HL-60 (cell line): Measurements from ENCODE around the gene KRT6A.

Experiments used
- DNase-seq, 2 experiments: peaks; one replicate each; pipeline ENCODE4 v3.0.0-alpha.2; 2010 to 2020; ENCODE audit warnings: low read depth in 1 of 2, low spot score in 1 of 2
- H3K27ac ChIP-seq: fragments of 250-450 bp; sonication (Bioruptor Pico); replicated peaks from 2 replicates; pipeline ENCODE4 v1.5.1; 2020; ENCODE audit warnings: mild to moderate bottlenecking, moderate library complexity
- H3K27me3 ChIP-seq: fragments of 250-450 bp; sonication (Bioruptor Pico); 2 replicates; pipeline ENCODE4 v1.5.1; 2021; ENCODE audit warnings: mild to moderate bottlenecking, moderate library complexity; ENCODE audit not compliant: insufficient read depth, poor library complexity, severe bottlenecking
- H3K4me3 ChIP-seq: replicated peaks from 2 replicates; pipeline ENCODE4 v1.5.1; 2011; ENCODE audit warnings: mild to moderate bottlenecking, control low read depth, low read length; ENCODE audit not compliant: insufficient read depth
- CTCF ChIP-seq: IDR thresholded peaks from one replicate; pipeline ENCODE4 v1.5.1; 2011; ENCODE audit warnings: low read length, control low read depth, inconsistent platforms; ENCODE audit not compliant: insufficient read depth
- GABPA ChIP-seq: IDR thresholded peaks from 2 replicates; pipeline ENCODE4 v1.6.1; 2012; ENCODE audit warnings: low read depth
- POLR2AphosphoS5 ChIP-seq: IDR thresholded peaks from 2 replicates; pipeline ENCODE4 v1.6.1; 2012; ENCODE audit warnings: low read depth
- REST ChIP-seq: IDR thresholded peaks from 2 replicates; pipeline ENCODE4 v1.6.1; 2012; ENCODE audit warnings: low read depth; ENCODE audit not compliant: insufficient replicate concordance
- SPI1 ChIP-seq: IDR thresholded peaks from 2 replicates; pipeline ENCODE4 v1.6.1; 2012; ENCODE audit warnings: low read depth, mild to moderate bottlenecking, borderline replicate concordance

Gene KRT6A

GRCh38 chr12:52474212-52474611 is 18.8 kb downstream of the KRT6A start:
- DNase-seq = no peak
- Histone ChIP-seq H3K27ac (no peak overlapping the region), H3K27me3 (peaks cover 2% of the 10 kb centered on the region), H3K4me3 (no peak overlapping the region)
- no peak for TF ChIP-seq POLR2AphosphoS5
- TF ChIP-seq REST = no peak
- no peak for TF ChIP-seq SPI1
- no peak for TF ChIP-seq CTCF
- no peak for TF ChIP-seq GABPA

GRCh38 chr12:52473768-52474167 is 19.3 kb downstream of the KRT6A start, which contains the start of gene KRT6C:
Gene KRT6C, minus strand, starts transcription at chr12:52473805. Its CDS starts 68 bp downstream, at chr12:52473737.
- DNase-seq = no peak
- Histone ChIP-seq H3K4me3 (no peak within 1 kb of the TSS), H3K27ac (no peak within 1 kb of the TSS), H3K27me3 (no peaks in the 10 kb centered on the region)
- TF ChIP-seq POLR2AphosphoS5 (no peak), REST (no peak), SPI1 (no peak), CTCF (no peak), GABPA (no peak)

GRCh38 chr12:52469853-52470252 is 23.2 kb downstream of the KRT6A start:
- no peak overlapping the region for H3K27ac ChIP-seq
- H3K4me3 ChIP-seq = no peak overlapping the region
- H3K27me3 ChIP-seq = peaks cover 3% of the 10 kb centered on the region
- TF ChIP-seq GABPA = no peak
- no peak for TF ChIP-seq POLR2AphosphoS5
- no peak for DNase-seq

GRCh38 chr12:52464897-52465296 is 28.2 kb downstream of the KRT6A start:
- DNase-seq = no peak
- H3K27me3 ChIP-seq = peaks cover 3% of the 10 kb centered on the region
- TF ChIP-seq SPI1 (no peak), POLR2AphosphoS5 (no peak), GABPA (no peak), CTCF (no peak), REST (no peak)
- H3K27ac ChIP-seq = no peak overlapping the region
- no peak overlapping the region for H3K4me3 ChIP-seq
